ENCODE results near the gene CASZ1.

GRCh38 chr1:10734962-10735544 is 61.4 kb downstream of the CASZ1 start:
- TF ChIP-seq CTCF (IDR thresholded peaks at IDR 0.05) (no peak), EZH2phosphoT487 (IDR thresholded peaks at IDR 0.05) (no peak), EZH2 (IDR thresholded peaks at IDR 0.05) (no peak)

Data from neural progenitor cell (in vitro differentiated cells).